Left ventricle myocardium superior (tissue), 1 donor: ENCODE results near the gene DNM1. TPM values are rescaled to one million over a fixed set of nuclear protein-coding genes. Genes with fewer than 3 reads are reported as not detected.
A peak's percentile ranks its signal among the peaks of the same experiment; 100 is the strongest.
"Not testable (repeated sequence)": the region's sequence is repeated elsewhere in the genome, so short reads cannot be mapped to it uniquely, and the experiment has no call there.

Source experiments
- ATAC-seq: fragments of 200-7000 bp; cut with Tn5 transposase; one replicate; pipeline ENCODE4 v1.9.1; 2020; ENCODE audit warnings: mild to moderate bottlenecking, moderate library complexity
- DNase-seq: peaks from one replicate; pipeline ENCODE4 v3.0.0-alpha.2; 2020
- intact Hi-C: fragments of 100-400 bp; cut with micrococcal nuclease; formaldehyde crosslinking; loops from one replicate; pipeline ENCODE4 v1.11.0; 2022
- total RNA-seq: library from RNA; stranded (reverse); fragmentation: NEBNext Ultra II Directional; extraction: Animal tissue kit (Norgen Biotek cat#: 25700); gene quantifications from one replicate; pipeline ENCODE4 v1.2.1, GENCODE V29; 2021
- donor health status: DM: no; HTN: yes; CAD: no; lungs with severe emphysema.

DNM1 gene
- total RNA-seq, 1 donor from 2014 or later, result 5.4 TPM

- DNase-seq (no peak), ATAC-seq (no peak)
- intact Hi-C loops, result no loop called here
These were observed 54.7 kb downstream of the DNM1 start for GRCh38 chr9:128257907-128258306.

- intact Hi-C loops, result no loop called here
- ATAC-seq (no peak), DNase-seq (no peak)
These were observed 55.1 kb downstream of the DNM1 start for GRCh38 chr9:128258326-128258725.

GRCh38 chr9:128259156-128259555 is 56.0 kb downstream of the DNM1 start:
- no peak for ATAC-seq
- intact Hi-C loops, result no loop called here

GRCh38 chr9:128260340-128260739 is 57.2 kb downstream of the DNM1 start:
- DNase-seq (no peak), ATAC-seq (no peak)
- intact Hi-C loops, result no loop called here

More at GRCh38 chr9:128259156-128259555, 56.0 kb downstream of the DNM1 start:
- no peak for DNase-seq

GRCh38 chr9:128262687-128263086 is 59.5 kb downstream of the DNM1 start:
- no peak for ATAC-seq
- DNase-seq, result no peak
- intact Hi-C loops, result no loop called here

GRCh38 chr9:128265348-128265847 is 62.2 kb downstream of the DNM1 start:
- intact Hi-C loops, result no loop called here
- ATAC-seq, result no peak
- DNase-seq, result no peak

- DNase-seq (no peak), ATAC-seq (no peak)
- intact Hi-C loops, result no loop called here
These were observed 63.9 kb downstream of the DNM1 start for GRCh38 chr9:128266868-128267590.

GRCh38 chr9:128271112-128271511 is 67.9 kb downstream of the DNM1 start:
- intact Hi-C loops, result no loop called here
- ATAC-seq (no peak), DNase-seq (no peak)

- DNase-seq (no peak), ATAC-seq (no peak)
- intact Hi-C loops, result no loop called here
These were observed 68.3 kb downstream of the DNM1 start for GRCh38 chr9:128271512-128271911.

GRCh38 chr9:128274245-128274644 is 71.1 kb downstream of the DNM1 start:
- ATAC-seq, result no peak
- intact Hi-C loops, result no loop called here

GRCh38 chr9:128275198-128276007 is 72.2 kb downstream of the DNM1 start, which contains the start of gene GOLGA2:
Gene GOLGA2, minus strand, starts transcription at chr9:128276007. Its CDS starts 31 bp downstream, at chr9:128275976.
- DNase-seq (no peak), ATAC-seq (peak; percentile 71)
- intact Hi-C loops, result no loop called here

More at GRCh38 chr9:128274245-128274644, 71.1 kb downstream of the DNM1 start:
- no peak for DNase-seq

- peak; percentile 97 for ATAC-seq
- intact Hi-C loops, result no loop called here
These were observed 72.9 kb downstream of the DNM1 start, which contains the start of gene SWI5 for GRCh38 chr9:128276008-128276573. Gene SWI5, plus strand, starts transcription at chr9:128276276.

GRCh38 chr9:128276574-128277270 is 73.5 kb downstream of the DNM1 start:
- ATAC-seq (peak; percentile 25), DNase-seq (peak; percentile 48)
- intact Hi-C loops, result no loop called here

More at GRCh38 chr9:128276008-128276573, 72.9 kb downstream of the DNM1 start, which contains the start of gene SWI5:
- peak; percentile 100 for DNase-seq

GRCh38 chr9:128279088-128280073 is 76.2 kb downstream of the DNM1 start:
- DNase-seq, ATAC-seq, intact Hi-C loops: not testable (repeated sequence)

- ATAC-seq, result no peak
- intact Hi-C loops, result no loop called here
These were observed 77.0 kb downstream of the DNM1 start for GRCh38 chr9:128280084-128280622.

GRCh38 chr9:128282500-128282899 is 79.3 kb downstream of the DNM1 start:
- no peak for ATAC-seq
- no peak for DNase-seq
- intact Hi-C loops, result no loop called here

More at GRCh38 chr9:128280084-128280622, 77.0 kb downstream of the DNM1 start:
- DNase-seq, result no peak

- intact Hi-C loops, result no loop called here
- DNase-seq (no peak), ATAC-seq (no peak)
These were observed 82.0 kb downstream of the DNM1 start for GRCh38 chr9:128285033-128285784.
